HG03060 (cell line): ENCODE measurements around the gene ENO1.

ENCODE experiments used
- ATAC-seq: cut with Tn5 transposase; IDR thresholded peaks from one replicate; pipeline ENCODE4 v1.9.1; 2021; ENCODE audit warnings: low read depth, moderate number of reproducible peaks; ENCODE audit not compliant: unreplicated experiment

ENO1 gene

DNA sequence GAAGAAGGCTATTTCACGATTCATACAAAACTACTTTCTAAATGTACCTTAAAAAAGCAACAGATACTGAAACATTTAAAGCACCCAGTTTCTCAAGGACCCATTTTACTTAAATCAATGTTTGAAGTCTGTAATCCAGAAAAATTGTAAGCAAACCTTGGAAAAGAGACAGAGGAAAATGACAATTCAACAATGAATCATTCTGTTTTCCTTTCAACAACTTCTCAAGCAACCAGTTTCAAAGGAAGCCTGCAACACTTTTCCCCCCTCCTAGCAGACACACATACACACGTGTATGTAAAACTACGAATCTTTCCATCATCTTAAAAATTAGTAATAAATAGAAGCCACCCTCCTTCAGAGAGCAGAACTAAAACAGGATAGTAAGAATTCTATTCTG is 62.2 kb downstream of the ENO1 start:
- no peak for ATAC-seq

DNA sequence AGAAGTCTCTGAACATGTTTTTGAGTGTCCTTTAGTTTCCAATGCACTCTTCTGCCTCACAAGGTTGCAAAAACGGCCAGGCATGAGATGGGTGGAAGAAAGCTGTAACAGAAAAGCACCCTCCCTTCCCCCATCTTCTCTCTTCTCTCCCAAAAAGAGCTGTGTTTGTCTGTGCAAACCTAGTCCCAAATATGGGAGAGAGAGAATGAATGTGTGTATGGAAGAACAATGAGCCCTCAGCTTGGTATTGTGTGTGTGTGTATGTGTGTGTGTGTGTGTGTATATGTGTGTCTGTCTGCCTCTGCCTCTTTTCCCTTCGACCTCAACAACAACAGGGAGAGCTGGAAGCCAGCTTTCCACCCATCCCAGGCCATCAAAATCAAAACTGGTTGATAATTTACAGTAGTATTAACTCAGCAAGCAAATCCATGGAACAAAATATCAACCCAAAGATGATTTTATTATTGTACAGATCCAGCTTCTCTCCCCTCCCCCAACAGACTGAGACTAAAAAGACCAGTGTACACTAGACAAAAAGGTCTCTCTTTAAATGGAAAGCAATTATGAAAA is 62.8 kb downstream of the ENO1 start:
- no peak for ATAC-seq

DNA sequence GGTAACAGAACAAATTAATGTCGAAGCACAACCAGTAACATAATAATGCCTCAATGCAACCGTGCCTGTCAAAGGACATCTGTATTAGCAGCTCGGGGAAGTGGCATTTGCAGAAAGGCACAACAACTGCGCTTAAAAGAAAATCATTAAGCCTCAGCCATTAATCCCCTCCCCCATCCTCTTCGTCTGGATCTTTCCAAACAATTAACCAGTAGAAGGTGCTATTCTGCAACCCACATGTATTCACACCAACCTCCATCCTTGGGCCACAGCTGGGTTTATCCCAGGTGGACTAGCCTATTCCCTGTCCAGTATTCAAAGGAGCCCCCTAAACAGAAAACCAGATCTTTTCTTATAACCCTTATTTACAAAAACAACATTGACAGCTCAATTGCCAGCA is 63.6 kb downstream of the ENO1 start:
- no peak for ATAC-seq

DNA sequence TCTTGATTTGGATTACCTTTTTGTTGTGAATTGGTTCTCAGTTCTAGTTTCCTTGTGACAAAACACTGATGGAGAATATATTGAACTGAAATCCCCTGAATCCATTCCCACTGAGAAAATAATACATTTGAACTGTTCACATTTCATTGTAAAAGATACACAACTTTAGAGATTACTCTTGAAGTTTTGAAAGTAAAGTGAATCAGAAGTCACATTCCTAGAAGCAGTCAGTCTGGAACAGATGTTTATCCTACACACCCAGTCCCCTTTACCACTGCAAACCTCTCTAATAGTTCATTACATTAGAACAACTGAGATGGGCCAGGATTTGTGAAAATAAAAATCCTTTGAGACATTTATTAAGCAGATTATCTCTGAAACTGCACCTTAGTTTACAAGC is 64.5 kb downstream of the ENO1 start:
- ATAC-seq: no peak

DNA sequence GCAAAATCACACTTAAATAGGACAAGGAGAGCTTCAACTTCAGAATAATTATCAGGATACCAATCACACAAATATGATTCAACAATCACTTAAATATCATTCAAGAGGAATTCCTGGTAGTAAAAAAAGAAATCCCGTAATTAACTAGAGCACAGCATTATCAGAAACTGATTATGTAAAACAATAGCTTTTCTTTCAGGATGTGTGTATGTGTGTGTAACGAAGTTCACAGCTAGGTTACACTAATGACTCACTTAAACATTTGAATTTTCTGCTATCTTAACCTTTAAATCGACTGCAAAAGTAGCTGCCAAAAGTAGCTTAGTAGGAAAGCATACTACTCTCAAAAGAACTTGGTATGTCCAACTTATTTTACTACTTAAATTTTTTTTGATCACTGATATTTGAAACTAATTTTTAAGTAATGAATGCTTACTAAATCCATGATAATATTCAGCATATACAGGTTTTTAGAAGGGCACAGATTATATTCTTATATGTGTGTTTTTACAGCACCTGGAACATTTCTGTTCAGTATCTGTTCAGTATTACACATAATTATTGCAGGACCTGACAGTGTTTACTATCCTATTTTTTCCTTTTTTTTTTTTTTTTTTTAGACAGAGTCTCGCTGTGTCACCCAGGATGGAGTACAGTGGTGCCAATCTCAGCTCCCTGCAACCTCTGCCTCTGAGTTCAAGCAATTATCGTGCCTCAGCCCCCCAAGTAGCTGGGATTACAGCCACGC is 65.3 kb downstream of the ENO1 start:
- ATAC-seq: no peak

DNA sequence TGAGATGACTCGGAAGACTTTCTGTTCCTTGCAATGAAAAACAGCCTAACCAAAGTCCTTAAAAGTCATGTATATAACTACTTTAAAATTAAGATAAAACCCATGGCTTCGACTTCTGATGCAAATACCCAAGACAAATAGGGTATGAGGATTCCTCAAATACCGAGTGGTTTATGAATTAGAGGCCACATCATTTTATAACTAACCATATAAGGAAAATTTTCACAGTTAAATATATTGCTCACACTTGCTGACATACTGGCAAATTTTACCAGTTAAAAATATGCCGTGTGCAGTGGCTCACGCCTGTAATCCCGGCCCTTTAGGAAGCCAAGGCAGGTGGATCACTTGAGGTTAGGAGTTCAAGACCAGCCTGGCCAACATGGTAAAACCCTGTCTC is 66.4 kb downstream of the ENO1 start:
- no peak for ATAC-seq
